H1 (cell line): ENCODE data around the gene COL28A1. TPM values are rescaled to one million over a fixed set of nuclear protein-coding genes. Genes with fewer than 3 reads are reported as not detected.
"Not testable (repeated sequence)": the region's sequence is repeated elsewhere in the genome, so short reads cannot be mapped to it uniquely, and the experiment has no call there.

ENCODE experiments used
- CTCF ChIA-PET: fragments of 300-600 bp; sonication (Branson Sonifier 250); formaldehyde crosslinking; loops from one replicate; lab custom pipeline; 2021; ENCODE audit not compliant: partially characterized antibody; lab: Charles Lee
- POLR2A ChIA-PET: fragments of 300-600 bp; sonication (Branson Sonifier 250); formaldehyde crosslinking; loops from one replicate; lab custom pipeline; 2021; ENCODE audit warnings: inconsistent platforms; ENCODE audit not compliant: partially characterized antibody; lab: Charles Lee
- DNase-seq, 2 experiments: peaks; one replicate each; pipeline versions ENCODE4 v3.0.0 to v3.0.0-alpha.2; 2010 to 2022; ENCODE audit warnings: low spot score in 2 of 2, low read depth in 1 of 2, mixed read lengths in 1 of 2
- FAIRE-seq: peaks from 2 replicates; lab custom pipeline; 2011; peaks lifted over from hg19 to GRCh38; lab: Jason Lieb, UNC
- H2AFZ ChIP-seq: 2 replicates; pipeline ENCODE4 v1.8.1; 2012; ENCODE audit warnings: low read length, inconsistent platforms
- H2AK5ac ChIP-seq: 2 replicates; pipeline ENCODE4 v1.6.1; 2013; ENCODE audit warnings: low read depth, low read length
- H2BK120ac ChIP-seq: replicated peaks from 2 replicates; pipeline ENCODE3; 2013; ENCODE audit warnings: low read depth, low read length, inconsistent platforms
- H2BK12ac ChIP-seq: 2 replicates; pipeline ENCODE4 v1.6.1; 2013; ENCODE audit warnings: low read depth, low read length
- H2BK15ac ChIP-seq: 2 replicates; pipeline ENCODE4 v1.6.1; 2013; ENCODE audit warnings: low read length
- H2BK20ac ChIP-seq: 2 replicates; pipeline ENCODE4 v1.6.1; 2013; ENCODE audit warnings: low read length
- H2BK5ac ChIP-seq: 2 replicates; pipeline ENCODE4 v1.6.1; 2013; ENCODE audit warnings: low read depth, low read length
- H3K14ac ChIP-seq: 2 replicates; pipeline ENCODE4 v1.6.1; 2013; ENCODE audit warnings: inconsistent platforms; ENCODE audit not compliant: insufficient read length
- H3K18ac ChIP-seq: 2 replicates; pipeline ENCODE4 v1.6.1; 2013; ENCODE audit warnings: low read length; ENCODE audit errors: extremely low read depth
- H3K23ac ChIP-seq: 2 replicates; pipeline ENCODE4 v1.6.1; 2013; ENCODE audit warnings: inconsistent platforms; ENCODE audit not compliant: insufficient read length
- H3K23me2 ChIP-seq: 2 replicates; pipeline ENCODE4 v1.6.1; 2013; ENCODE audit warnings: low read depth, low read length
- H3K27ac ChIP-seq: 2 replicates; pipeline ENCODE4 v1.6.1; 2011; ENCODE audit warnings: low read depth, low read length, inconsistent platforms
- H3K27me3 ChIP-seq, 4 experiments: replicated peaks in 1 of 4; 1 replicate in 1 of 4; 2 replicates in 3 of 4; pipeline versions ENCODE4 v1.6.1 to v1.8.1; 2011 to 2013; ENCODE audit warnings: low read length in 3 of 4, mild to moderate bottlenecking in 3 of 4, inconsistent platforms in 2 of 4, mixed read lengths in 2 of 4, moderate library complexity in 1 of 4; ENCODE audit not compliant: control insufficient read depth in 3 of 4, insufficient read depth in 3 of 4; ENCODE audit errors: extremely low read depth in 1 of 4
- H3K36me3 ChIP-seq, 4 experiments: 2 replicates each; pipeline versions ENCODE4 v1.6.1 to v1.8.1; 2011 to 2013; ENCODE audit warnings: mild to moderate bottlenecking in 4 of 4, low read length in 3 of 4, moderate library complexity in 2 of 4, control low read depth in 1 of 4, inconsistent platforms in 1 of 4; ENCODE audit not compliant: insufficient read depth in 4 of 4, control insufficient read depth in 2 of 4
- H3K4ac ChIP-seq: replicated peaks from 2 replicates; pipeline ENCODE3; 2013; ENCODE audit warnings: low read length, low read depth, mixed read lengths, inconsistent platforms; ENCODE audit not compliant: insufficient read length
- H3K4me1 ChIP-seq, 4 experiments: replicated peaks in 1 of 4; 1 replicate in 1 of 4; 2 replicates in 3 of 4; pipeline versions ENCODE4 v1.6.1 to v1.8.1; 2011 to 2013; ENCODE audit warnings: low read length in 3 of 4, inconsistent platforms in 2 of 4, mixed read lengths in 1 of 4; ENCODE audit not compliant: insufficient read depth in 4 of 4, control insufficient read depth in 3 of 4
- H3K4me2 ChIP-seq, 2 experiments: 2 replicates each; pipeline versions ENCODE4 v1.6.1 to v1.8.1; 2011 to 2013; ENCODE audit warnings: low read depth in 2 of 2, low read length in 2 of 2, control low read depth in 1 of 2, inconsistent platforms in 1 of 2, mild to moderate bottlenecking in 1 of 2; ENCODE audit not compliant: insufficient read depth in 1 of 2
- H3K4me3 ChIP-seq, 4 experiments: fragments of 200-600, 300-600 bp in 1 of 4; sonication (generic), shearing (Covaris generic), sonication (Bioruptor Twin) in 1 of 4; 2 replicates each; pipeline versions ENCODE4 v1.5.1 to v1.8.1; 2011 to 2016; ENCODE audit warnings: low read length in 4 of 4, low read depth in 3 of 4, control low read depth in 2 of 4, inconsistent platforms in 2 of 4, mild to moderate bottlenecking in 2 of 4, mixed read lengths in 1 of 4, moderate library complexity in 1 of 4; ENCODE audit not compliant: insufficient read depth in 2 of 4; ENCODE audit errors: extremely low read depth in 1 of 4
- H3K56ac ChIP-seq: replicated peaks from 2 replicates; pipeline ENCODE3; 2013; ENCODE audit warnings: low read depth, mild to moderate bottlenecking, mixed read lengths, low read length, inconsistent platforms; ENCODE audit not compliant: insufficient read length
- H3K79me1 ChIP-seq: 2 replicates; pipeline ENCODE4 v1.6.1; 2013; ENCODE audit warnings: low read depth, low read length, control low read depth
- H3K79me2 ChIP-seq, 2 experiments: 2 replicates each; pipeline versions ENCODE4 v1.6.1 to v1.8.1; 2012 to 2013; ENCODE audit warnings: low read length in 2 of 2, mild to moderate bottlenecking in 2 of 2, inconsistent platforms in 1 of 2; ENCODE audit not compliant: insufficient read depth in 2 of 2, control insufficient read depth in 1 of 2
- H3K9ac ChIP-seq, 4 experiments: replicated peaks in 1 of 4; 1 replicate in 1 of 4; 2 replicates in 3 of 4; pipeline versions ENCODE4 v1.6.1 to v1.8.1; 2011 to 2013; ENCODE audit warnings: low read depth in 3 of 4, low read length in 3 of 4, control low read depth in 2 of 4, mild to moderate bottlenecking in 2 of 4, moderate library complexity in 2 of 4, inconsistent platforms in 1 of 4; ENCODE audit errors: extremely low read depth in 1 of 4
- H3K9me3 ChIP-seq, 2 experiments: 2 replicates each; pipeline versions ENCODE4 v1.6.1 to v1.8.1; 2012 to 2013; ENCODE audit warnings: mild to moderate bottlenecking in 2 of 2, moderate library complexity in 2 of 2, control low read depth in 1 of 2, inconsistent platforms in 1 of 2, low read depth in 1 of 2, low read length in 1 of 2, mixed read lengths in 1 of 2; ENCODE audit not compliant: insufficient read depth in 2 of 2
- H4K20me1 ChIP-seq, 2 experiments: replicated peaks in 1 of 2; 2 replicates each; pipeline versions ENCODE3 to v1.8.1; 2011 to 2013; ENCODE audit warnings: inconsistent platforms in 2 of 2, low read length in 2 of 2, mild to moderate bottlenecking in 1 of 2; ENCODE audit not compliant: insufficient read depth in 2 of 2, control insufficient read depth in 1 of 2
- H4K5ac ChIP-seq: 2 replicates; pipeline ENCODE4 v1.6.1; 2013; ENCODE audit warnings: low read length, low read depth, mixed read lengths, inconsistent platforms; ENCODE audit not compliant: insufficient read length
- H4K8ac ChIP-seq: 2 replicates; pipeline ENCODE4 v1.8.0; 2013; ENCODE audit warnings: mild to moderate bottlenecking, moderate library complexity, low read length, inconsistent platforms; ENCODE audit not compliant: insufficient read depth; ENCODE audit errors: extremely low read depth
- H4K91ac ChIP-seq: replicated peaks from 2 replicates; pipeline ENCODE3; 2013; ENCODE audit warnings: low read length, mixed read lengths, inconsistent platforms; ENCODE audit not compliant: insufficient read length
- CBX8 ChIP-seq: fragments of 300-800, 300-1000 bp; sonication (generic); IDR thresholded peaks from 2 replicates; pipeline ENCODE4 v1.7.1; 2016; ENCODE audit warnings: low read depth, low read length, borderline replicate concordance
- WGBS, 2 experiments: shearing (Covaris generic) in 1 of 2; methylation state at CpG; one replicate each; pipeline versions ENCODE4 v1.1.6 to v1.1.7; 2013 to 2015; ENCODE audit warnings: low lambda C conversion rate in 2 of 2, mixed read lengths in 2 of 2, inconsistent platforms in 1 of 2, low coverage in 1 of 2, missing lambda C conversion rate in 1 of 2; ENCODE audit not compliant: insufficient replicate concordance in 2 of 2, insufficient coverage in 1 of 2, insufficient read length in 1 of 2; ENCODE audit errors: extremely low coverage in 1 of 2, missing lambda C conversion rate in 1 of 2; 5-methylcytosine and 5-hydroxymethylcytosine counted together
- polyA plus RNA-seq, 7 experiments: library from polyadenylated mRNA; depleted of rRNA in 3 of 7; stranded (reverse) in 5 of 7; unstranded in 2 of 7; fragments of >200 nt in 5 of 7; fragments of 200-250 nt in 2 of 7; gene quantifications; 1 replicate in 5 of 7; 2 replicates in 1 of 7; 4 replicates in 1 of 7; pipeline versions ENCODE4 v1.2.1 to v1.2.3, GENCODE V29; 2011 to 2013; ENCODE audit warnings: missing spikeins in 2 of 7, mixed read lengths in 2 of 7
- total RNA-seq: library from RNA; stranded (reverse); fragmentation: NEBNext Ultra II Directional; extraction: Animal tissue kit (Norgen Biotek cat#: 25700); gene quantifications from 2 replicates; pipeline ENCODE4 v1.2.1, GENCODE V29; 2021

Gene COL28A1
- total and polyA plus RNA-seq, 2 of the 8 experiments (the other 6 are each of a cell fraction or from before 2014, with no cell fraction given) = 0.22 to 0.38 TPM

- Histone ChIP-seq H2BK15ac (no peak overlapping the region), H2BK5ac (no peak overlapping the region), H3K4me2 (no peak overlapping the region), H3K4me3 (no peak overlapping the region), H2BK12ac (no peak overlapping the region), H3K18ac (no peak overlapping the region), H2BK120ac (no peak overlapping the region), H3K23me2 (peaks cover 2% of the 10 kb centered on the region; the same call in 1 of the 2 replicates), H3K9me3 (no peaks in the 10 kb centered on the region), H3K56ac (no peak overlapping the region), H4K8ac (no peak overlapping the region), H3K4me1 (peaks cover under 1 to 6% (median 3%) of the 10 kb centered on the region in 4 experiments; a peak in 4 of 7 replicates), H3K14ac (no peak overlapping the region), H2AK5ac (no peak overlapping the region), H4K5ac (no peak overlapping the region), H3K36me3 (no peaks in the 10 kb centered on the region), H3K23ac (peak overlapping the region; percentile 79), H3K79me2 (peaks cover 0 to 6% of the 10 kb centered on the region in 2 experiments; a peak in 2 of 4 replicates), H2AFZ (no peak overlapping the region), H3K27ac (no peak overlapping the region), H4K20me1 (no peaks in the 10 kb centered on the region), H4K91ac (no peak overlapping the region), H2BK20ac (no peak overlapping the region)
- WGBS, 2 experiments = 89% methylated on average over 3 of the region's 3 CpGs; no CpG with 5 or more reads in 1 of the 2 experiments
- ChIA-PET CTCF (no interaction called here), POLR2A (no interaction called here)
- FAIRE-seq = no peak
- no peak for DNase-seq
- TF ChIP-seq CBX8 = no peak
- TF ChIP-seq, all 59 proteins: peak for 0
- no peaks in the 10 kb centered on the region for H3K27me3 ChIP-seq
- H3K79me1 ChIP-seq = no peaks in the 10 kb centered on the region
- H3K4ac ChIP-seq = no peak overlapping the region
- H3K9ac ChIP-seq = no peak overlapping the region
Measured at GRCh38 chr7:7562736-7563135, 27.1 kb upstream of the COL28A1 start.

GRCh38 chr7:7561591-7561990 is 25.9 kb upstream of the COL28A1 start:
- H3K9ac ChIP-seq, H3K9me3 ChIP-seq, H4K8ac ChIP-seq, H2BK120ac ChIP-seq, CTCF ChIA-PET, H3K4me1 ChIP-seq, DNase-seq, H4K91ac ChIP-seq, H2BK15ac ChIP-seq, H4K20me1 ChIP-seq, H3K18ac ChIP-seq, H3K27ac ChIP-seq, POLR2A ChIA-PET, H2BK5ac ChIP-seq, H3K79me1 ChIP-seq, H3K14ac ChIP-seq, H3K4me3 ChIP-seq, H2AK5ac ChIP-seq, H3K4ac ChIP-seq, H3K4me2 ChIP-seq, H4K5ac ChIP-seq, H3K79me2 ChIP-seq, H2AFZ ChIP-seq, H2BK20ac ChIP-seq, H2BK12ac ChIP-seq, H3K27me3 ChIP-seq, H3K23me2 ChIP-seq, FAIRE-seq, H3K56ac ChIP-seq, H3K23ac ChIP-seq, H3K36me3 ChIP-seq: not testable (repeated sequence)
- WGBS, 2 experiments = 92% methylated on average over 5 of the region's 5 CpGs; no CpG with 5 or more reads in 1 of the 2 experiments
